Measurements from ENCODE around the gene TMPRSS11E.

The TMPRSS11E gene

DNA sequence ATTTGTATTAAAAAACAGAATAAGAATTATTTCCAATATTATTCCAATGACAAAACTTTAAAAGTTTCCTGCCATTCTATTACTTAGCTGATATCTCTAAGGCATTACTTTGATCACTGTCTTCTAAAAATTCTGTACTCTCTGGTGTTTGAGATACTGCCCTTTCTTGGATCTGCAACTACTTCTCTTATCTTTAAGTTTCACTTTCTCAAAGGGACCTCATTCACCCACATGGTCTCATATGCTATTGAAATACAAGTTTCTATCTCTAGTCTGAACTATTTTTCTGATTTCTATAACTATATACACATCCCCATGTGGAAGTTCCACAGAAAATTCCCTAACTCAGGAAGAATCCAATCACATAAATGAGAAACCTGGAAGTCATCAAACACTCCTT is 22.2 kb downstream of the TMPRSS11E start:
- H3K4me1 ChIP-seq (ENCODE audit: insufficient read depth, low read length, poor library complexity, severe bottlenecking): no peaks in the 10 kb centered on the region
- H3K36me3 ChIP-seq (ENCODE audit: insufficient read depth, low read length): no peaks in the 10 kb centered on the region
- no peaks in the 10 kb centered on the region for H3K27me3 ChIP-seq (ENCODE audit: insufficient read depth, low read length, poor library complexity, severe bottlenecking)
- H3K9ac ChIP-seq (ENCODE audit: low read depth, low read length, poor library complexity, severe bottlenecking): no peak overlapping the region
- no peaks in the 10 kb centered on the region for H4K20me1 ChIP-seq (ENCODE audit: insufficient read depth, low read length, poor library complexity, severe bottlenecking)
- TF ChIP-seq EZH2phosphoT487 (IDR thresholded peaks at IDR 0.05; ENCODE audit: borderline replicate concordance): no peak
- TF ChIP-seq CTCF (conservative IDR thresholded peaks at IDR 0.05; ENCODE audit: low read length): no peak
- no peaks in the 10 kb centered on the region for H3F3A ChIP-seq (ENCODE audit: low read depth)
- H3K9me3 ChIP-seq (ENCODE audit: insufficient read depth, low read depth, low read length): no peaks in the 10 kb centered on the region
- no peak overlapping the region for H3K4me3 ChIP-seq (ENCODE audit: low read length, poor library complexity, severe bottlenecking)
- H3K9me2 ChIP-seq (replicated peaks; ENCODE audit: low read depth, low read length): no peaks in the 10 kb centered on the region
- peak overlapping the region; percentile 38; the same call in 1 of the 2 replicates for H2AFZ ChIP-seq (ENCODE audit: low read length)
- no peaks in the 10 kb centered on the region for H3K79me2 ChIP-seq (ENCODE audit: insufficient read depth, low read length)
- H3K4me2 ChIP-seq (ENCODE audit: low read depth, low read length, poor library complexity, severe bottlenecking): peak overlapping the region; percentile 17

- Histone ChIP-seq H3K9me2 (replicated peaks; ENCODE audit: low read depth, low read length) (no peaks in the 10 kb centered on the region), H3K9me3 (ENCODE audit: insufficient read depth, low read depth, low read length) (no peaks in the 10 kb centered on the region), H3K79me2 (ENCODE audit: insufficient read depth, low read length) (no peaks in the 10 kb centered on the region), H3K36me3 (ENCODE audit: insufficient read depth, low read length) (no peaks in the 10 kb centered on the region), H2AFZ (ENCODE audit: low read length) (no peak overlapping the region), H3K4me2 (ENCODE audit: low read depth, low read length, poor library complexity, severe bottlenecking) (no peak overlapping the region), H3K4me3 (ENCODE audit: low read length, poor library complexity, severe bottlenecking) (no peak overlapping the region), H3K4me1 (ENCODE audit: insufficient read depth, low read length, poor library complexity, severe bottlenecking) (no peaks in the 10 kb centered on the region), H3F3A (ENCODE audit: low read depth) (no peaks in the 10 kb centered on the region), H4K20me1 (ENCODE audit: insufficient read depth, low read length, poor library complexity, severe bottlenecking) (no peaks in the 10 kb centered on the region), H3K27me3 (ENCODE audit: insufficient read depth, low read length, poor library complexity, severe bottlenecking) (no peaks in the 10 kb centered on the region), H3K9ac (ENCODE audit: low read depth, low read length, poor library complexity, severe bottlenecking) (no peak overlapping the region)
- TF ChIP-seq CTCF (conservative IDR thresholded peaks at IDR 0.05; ENCODE audit: low read length) (no peak), EZH2phosphoT487 (IDR thresholded peaks at IDR 0.05; ENCODE audit: borderline replicate concordance) (no peak)
These were observed 28.9 kb downstream of the TMPRSS11E start for GRCh38 chr4:68476191-68476590.

- Histone ChIP-seq H3K4me3 (ENCODE audit: low read length, poor library complexity, severe bottlenecking) (no peak overlapping the region), H3K9me2 (replicated peaks; ENCODE audit: low read depth, low read length) (no peaks in the 10 kb centered on the region), H2AFZ (ENCODE audit: low read length) (no peak overlapping the region), H4K20me1 (ENCODE audit: insufficient read depth, low read length, poor library complexity, severe bottlenecking) (no peaks in the 10 kb centered on the region), H3K9ac (ENCODE audit: low read depth, low read length, poor library complexity, severe bottlenecking) (no peak overlapping the region), H3K9me3 (ENCODE audit: insufficient read depth, low read depth, low read length) (no peaks in the 10 kb centered on the region), H3K27me3 (ENCODE audit: insufficient read depth, low read length, poor library complexity, severe bottlenecking) (no peaks in the 10 kb centered on the region), H3K4me2 (ENCODE audit: low read depth, low read length, poor library complexity, severe bottlenecking) (no peak overlapping the region), H3K79me2 (ENCODE audit: insufficient read depth, low read length) (no peaks in the 10 kb centered on the region), H3K36me3 (ENCODE audit: insufficient read depth, low read length) (no peaks in the 10 kb centered on the region), H3F3A (ENCODE audit: low read depth) (no peaks in the 10 kb centered on the region), H3K4me1 (ENCODE audit: insufficient read depth, low read length, poor library complexity, severe bottlenecking) (peaks cover 3% of the 10 kb centered on the region)
- TF ChIP-seq EZH2phosphoT487 (IDR thresholded peaks at IDR 0.05; ENCODE audit: borderline replicate concordance) (no peak), CTCF (conservative IDR thresholded peaks at IDR 0.05; ENCODE audit: low read length) (no peak)
These were observed 42.1 kb downstream of the TMPRSS11E start for GRCh38 chr4:68489338-68489737.
